ENCODE results near the gene FBLN1. TPM values are rescaled to one million over a fixed set of nuclear protein-coding genes. Genes with fewer than 3 reads are reported as not detected.

Gene FBLN1
- polyA plus RNA-seq, 1 of the 3 experiments (the other 2 are of a cell fraction) = 147 TPM

DNA sequence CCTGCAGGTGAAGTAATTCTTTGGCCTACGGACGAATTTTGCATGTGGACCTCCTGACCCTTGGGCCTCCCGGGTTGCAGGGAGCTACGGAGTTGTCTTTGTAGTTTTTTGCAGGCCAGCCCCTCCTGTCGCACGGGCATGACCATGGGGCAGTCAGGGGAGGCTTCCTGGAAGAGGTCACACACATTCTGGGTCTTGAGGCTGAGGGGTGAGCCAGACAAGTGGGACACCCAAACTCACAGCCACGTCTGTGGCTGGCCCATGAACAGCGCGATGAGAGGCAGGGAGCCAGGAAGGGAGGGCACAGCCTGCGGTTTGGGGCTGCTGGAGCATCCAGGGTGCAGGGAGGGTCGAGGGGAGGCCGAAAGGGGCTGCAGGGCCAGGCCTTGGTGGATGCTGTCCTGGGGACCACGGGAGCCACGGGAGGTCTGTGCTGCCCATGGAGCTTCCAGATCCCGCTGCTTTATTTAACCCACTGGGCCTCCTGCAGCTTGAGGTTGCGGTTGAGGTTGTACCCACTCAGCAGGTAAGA lies 78.9 kb downstream of the FBLN1 start:
- DNase-seq = no peak
- CTCF ChIA-PET = interaction anchor here (0.7 to 3.6 kb wide), 3 partner anchors 64 to 282 kb away, joined by 3 to 9 read pairs (median 9); no protein-coding TSS in a partner anchor
- Histone ChIP-seq H3K4me1 (ENCODE audit: control insufficient read depth in 1 of 2, insufficient read depth in 2 of 2, low read depth in 1 of 2, low read length in 1 of 2) (no peaks in the 10 kb centered on the region; a peak in 1 of 4 replicates), H3K79me2 (ENCODE audit: insufficient read depth) (no peaks in the 10 kb centered on the region), H3F3A (replicated peaks; ENCODE audit: insufficient read depth) (peaks cover 4% of the 10 kb centered on the region), H3K4me2 (no peak overlapping the region), H3K4me3 (ENCODE audit: low read depth in 2 of 2, low read length in 1 of 2) (no peak overlapping the region), H3K9ac (no peak overlapping the region), H3K9me3 (no peaks in the 10 kb centered on the region), H2AFZ (ENCODE audit: low read depth) (no peak overlapping the region), H4K20me1 (ENCODE audit: insufficient read depth) (no peaks in the 10 kb centered on the region), H3K9me2 (no peaks in the 10 kb centered on the region), H3K27me3 (ENCODE audit: insufficient read depth) (no peaks in the 10 kb centered on the region), H3K27ac (ENCODE audit: low read depth in 2 of 2, low read length in 1 of 2) (no peak overlapping the region), H3K36me3 (replicated peaks in 1 of 2; ENCODE audit: control insufficient read depth in 1 of 2, insufficient read depth in 2 of 2, low read length in 1 of 2) (peaks cover 0 to 5% of the 10 kb centered on the region in 2 experiments)
- POLR2A ChIA-PET = no interaction called here
- TF ChIP-seq TEAD4 (IDR thresholded peaks at IDR 0.05; ENCODE audit: borderline replicate concordance, insufficient read depth) (no peak), EP300 (IDR thresholded peaks at IDR 0.05; ENCODE audit: borderline replicate concordance in 1 of 2, low read depth in 1 of 2, low read length in 1 of 2) (no peak), MEF2A (IDR thresholded peaks at IDR 0.05; ENCODE audit: borderline replicate concordance, low read depth) (no peak), ELF1 (IDR thresholded peaks at IDR 0.05) (no peak), NFIC (IDR thresholded peaks at IDR 0.05; ENCODE audit: borderline replicate concordance) (no peak), MXI1 (IDR thresholded peaks at IDR 0.05; ENCODE audit: low read depth, low read length) (no peak), FOXJ3 (CRISPR knock-in tag; IDR thresholded peaks at IDR 0.05) (no peak), YY1 (IDR thresholded peaks at IDR 0.05; ENCODE audit: low read depth) (no peak), FOSL2 (IDR thresholded peaks at IDR 0.05; ENCODE audit: borderline replicate concordance, low read depth) (no peak), CHD2 (IDR thresholded peaks at IDR 0.05; ENCODE audit: low read length, partially characterized antibody) (no peak), TAF1 (IDR thresholded peaks at IDR 0.05; ENCODE audit: borderline replicate concordance, low read depth, low read length) (no peak), GATA2 (CRISPR knock-in tag; IDR thresholded peaks at IDR 0.05) (no peak), NRF1 (IDR thresholded peaks at IDR 0.05; ENCODE audit: low read depth, low read length) (no peak)
- TF ChIP-seq, protein P1, sequence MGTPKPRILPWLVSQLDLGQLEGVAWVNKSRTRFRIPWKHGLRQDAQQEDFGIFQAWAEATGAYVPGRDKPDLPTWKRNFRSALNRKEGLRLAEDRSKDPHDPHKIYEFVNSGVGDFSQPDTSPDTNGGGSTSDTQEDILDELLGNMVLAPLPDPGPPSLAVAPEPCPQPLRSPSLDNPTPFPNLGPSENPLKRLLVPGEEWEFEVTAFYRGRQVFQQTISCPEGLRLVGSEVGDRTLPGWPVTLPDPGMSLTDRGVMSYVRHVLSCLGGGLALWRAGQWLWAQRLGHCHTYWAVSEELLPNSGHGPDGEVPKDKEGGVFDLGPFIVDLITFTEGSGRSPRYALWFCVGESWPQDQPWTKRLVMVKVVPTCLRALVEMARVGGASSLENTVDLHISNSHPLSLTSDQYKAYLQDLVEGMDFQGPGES (IDR thresholded peaks at IDR 0.05; ENCODE audit: low read depth, low read length) = no peak
- TF ChIP-seq, protein P2, sequence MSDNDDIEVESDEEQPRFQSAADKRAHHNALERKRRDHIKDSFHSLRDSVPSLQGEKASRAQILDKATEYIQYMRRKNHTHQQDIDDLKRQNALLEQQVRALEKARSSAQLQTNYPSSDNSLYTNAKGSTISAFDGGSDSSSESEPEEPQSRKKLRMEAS (IDR thresholded peaks at IDR 0.05; ENCODE audit: low read depth) = no peak
- TF ChIP-seq, protein P3, sequence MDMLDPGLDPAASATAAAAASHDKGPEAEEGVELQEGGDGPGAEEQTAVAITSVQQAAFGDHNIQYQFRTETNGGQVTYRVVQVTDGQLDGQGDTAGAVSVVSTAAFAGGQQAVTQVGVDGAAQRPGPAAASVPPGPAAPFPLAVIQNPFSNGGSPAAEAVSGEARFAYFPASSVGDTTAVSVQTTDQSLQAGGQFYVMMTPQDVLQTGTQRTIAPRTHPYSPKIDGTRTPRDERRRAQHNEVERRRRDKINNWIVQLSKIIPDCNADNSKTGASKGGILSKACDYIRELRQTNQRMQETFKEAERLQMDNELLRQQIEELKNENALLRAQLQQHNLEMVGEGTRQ (IDR thresholded peaks at IDR 0.05; ENCODE audit: borderline replicate concordance, low read depth, low read length) = no peak
- TF ChIP-seq, protein P4, sequence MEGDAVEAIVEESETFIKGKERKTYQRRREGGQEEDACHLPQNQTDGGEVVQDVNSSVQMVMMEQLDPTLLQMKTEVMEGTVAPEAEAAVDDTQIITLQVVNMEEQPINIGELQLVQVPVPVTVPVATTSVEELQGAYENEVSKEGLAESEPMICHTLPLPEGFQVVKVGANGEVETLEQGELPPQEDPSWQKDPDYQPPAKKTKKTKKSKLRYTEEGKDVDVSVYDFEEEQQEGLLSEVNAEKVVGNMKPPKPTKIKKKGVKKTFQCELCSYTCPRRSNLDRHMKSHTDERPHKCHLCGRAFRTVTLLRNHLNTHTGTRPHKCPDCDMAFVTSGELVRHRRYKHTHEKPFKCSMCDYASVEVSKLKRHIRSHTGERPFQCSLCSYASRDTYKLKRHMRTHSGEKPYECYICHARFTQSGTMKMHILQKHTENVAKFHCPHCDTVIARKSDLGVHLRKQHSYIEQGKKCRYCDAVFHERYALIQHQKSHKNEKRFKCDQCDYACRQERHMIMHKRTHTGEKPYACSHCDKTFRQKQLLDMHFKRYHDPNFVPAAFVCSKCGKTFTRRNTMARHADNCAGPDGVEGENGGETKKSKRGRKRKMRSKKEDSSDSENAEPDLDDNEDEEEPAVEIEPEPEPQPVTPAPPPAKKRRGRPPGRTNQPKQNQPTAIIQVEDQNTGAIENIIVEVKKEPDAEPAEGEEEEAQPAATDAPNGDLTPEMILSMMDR (IDR thresholded peaks at IDR 0.05) = no peak
- WGBS (ENCODE audit: low lambda C conversion rate) = 94% methylated on average over 10 of the region's 16 CpGs
